SU-DHL-6 (cell line): Measurements from ENCODE around the gene SCD5.

Experiments
- H2AFZ ChIP-seq: fragments of 200-600 bp; sonication (generic); 2 replicates; pipeline ENCODE4 v1.6.1; 2014; ENCODE audit warnings: low read depth, mild to moderate bottlenecking, moderate library complexity, mixed read lengths, antibody characterized with exemption, low read length; ENCODE audit not compliant: severe bottlenecking
- H3F3A ChIP-seq: fragments of 200-600 bp; shearing (Covaris generic); 2 replicates; pipeline ENCODE4 v1.6.0; 2016; ENCODE audit warnings: antibody characterized with exemption, mild to moderate bottlenecking; ENCODE audit not compliant: insufficient read depth
- H3K27ac ChIP-seq: fragments of 200-600 bp; sonication (generic); 2 replicates; pipeline ENCODE4 v1.5.1; 2016; ENCODE audit warnings: low read depth, mild to moderate bottlenecking, low read length, moderate library complexity, mixed read lengths
- H3K27me3 ChIP-seq: fragments of 200-600 bp; sonication (generic), shearing (Covaris generic); 2 replicates; pipeline ENCODE4 v1.6.0; 2014; ENCODE audit warnings: mild to moderate bottlenecking, low read length
- H3K36me3 ChIP-seq: fragments of 200-600 bp; sonication (generic); 2 replicates; pipeline ENCODE4 v1.6.1; 2014; ENCODE audit warnings: mild to moderate bottlenecking, low read length, mixed read lengths
- H3K4me2 ChIP-seq: fragments of 300-600, 200-600 bp; shearing (Covaris generic), sonication (generic); 2 replicates; pipeline ENCODE4 v1.6.0; 2014; ENCODE audit warnings: low read length, low read depth, mild to moderate bottlenecking; ENCODE audit not compliant: poor library complexity, severe bottlenecking
- H3K4me3 ChIP-seq: fragments of 200-600 bp; sonication (generic); 2 replicates; pipeline ENCODE4 v1.5.1; 2014; ENCODE audit warnings: antibody characterized with exemption, low read length, mild to moderate bottlenecking, mixed read lengths; ENCODE audit not compliant: insufficient read depth, poor library complexity, severe bottlenecking
- H3K79me2 ChIP-seq: fragments of 200-600 bp; sonication (generic); 2 replicates; pipeline ENCODE4 v1.6.1; 2014; ENCODE audit warnings: mild to moderate bottlenecking, low read length, moderate library complexity; ENCODE audit not compliant: insufficient read depth
- H3K9ac ChIP-seq: fragments of 200-600 bp; sonication (generic); 2 replicates; pipeline ENCODE4 v1.7.0; 2014; ENCODE audit warnings: mild to moderate bottlenecking, low read length
- H3K9me2 ChIP-seq: fragments of 200-600 bp; sonication (generic); replicated peaks from 2 replicates; pipeline ENCODE4 v1.6.1; 2014; ENCODE audit warnings: low read length; ENCODE audit not compliant: insufficient read depth
- H3K9me3 ChIP-seq: fragments of 200-600 bp; sonication (generic); 2 replicates; pipeline ENCODE4 v1.6.1; 2014; ENCODE audit warnings: low read length, mixed read lengths; ENCODE audit not compliant: insufficient read depth
- H4K20me1 ChIP-seq: fragments of 200-600 bp; sonication (generic); 2 replicates; pipeline ENCODE4 v1.6.1; 2014; ENCODE audit warnings: low read depth, mild to moderate bottlenecking, antibody characterized with exemption, low read length, moderate library complexity, mixed read lengths
- CTCF ChIP-seq: fragments of 200-600 bp; sonication (generic); IDR thresholded peaks from one replicate; pipeline ENCODE4 v1.5.1; 2017; ENCODE audit warnings: antibody characterized with exemption, mild to moderate bottlenecking, low read length, moderate library complexity; ENCODE audit not compliant: insufficient read depth, poor library complexity, severe bottlenecking
- EZH2phosphoT487 ChIP-seq: fragments of 200-600 bp; sonication (generic), shearing (Covaris generic); conservative IDR thresholded peaks from 2 replicates; pipeline ENCODE4 v1.6.1; 2018; ENCODE audit warnings: mild to moderate bottlenecking, antibody characterized with exemption, low read length, moderate library complexity, mixed read lengths

The SCD5 gene

GRCh38 chr4:82756061-82756460, 42.5 kb downstream of the SCD5 start:
- Histone ChIP-seq H3K9me3 (no peaks in the 10 kb centered on the region), H3K9ac (no peak overlapping the region), H3K27ac (no peak overlapping the region), H3K9me2 (no peaks in the 10 kb centered on the region), H2AFZ (no peak overlapping the region), H3K79me2 (no peaks in the 10 kb centered on the region), H3F3A (no peaks in the 10 kb centered on the region), H3K27me3 (no peaks in the 10 kb centered on the region), H3K4me3 (no peak overlapping the region), H4K20me1 (no peaks in the 10 kb centered on the region), H3K4me2 (no peak overlapping the region), H3K36me3 (no peaks in the 10 kb centered on the region)
- no peak for TF ChIP-seq CTCF

- Histone ChIP-seq H2AFZ (no peak overlapping the region), H3K4me2 (no peak overlapping the region), H3K79me2 (no peaks in the 10 kb centered on the region), H3K9ac (no peak overlapping the region), H3K4me3 (no peak overlapping the region), H4K20me1 (no peaks in the 10 kb centered on the region), H3K9me2 (no peaks in the 10 kb centered on the region), H3F3A (no peaks in the 10 kb centered on the region), H3K36me3 (no peaks in the 10 kb centered on the region), H3K27ac (no peak overlapping the region), H3K27me3 (no peaks in the 10 kb centered on the region), H3K9me3 (no peaks in the 10 kb centered on the region)
- TF ChIP-seq EZH2phosphoT487 (no peak), CTCF (no peak)
Observed at GRCh38 chr4:82755650-82756049, 42.9 kb downstream of the SCD5 start.

- no peak overlapping the region for H3K27ac ChIP-seq
- no peak overlapping the region for H2AFZ ChIP-seq
- no peaks in the 10 kb centered on the region for H3F3A ChIP-seq
- no peaks in the 10 kb centered on the region for H3K9me3 ChIP-seq
- no peaks in the 10 kb centered on the region for H3K27me3 ChIP-seq
- no peaks in the 10 kb centered on the region for H4K20me1 ChIP-seq
- no peaks in the 10 kb centered on the region for H3K79me2 ChIP-seq
- H3K36me3 ChIP-seq: no peaks in the 10 kb centered on the region
- TF ChIP-seq EZH2phosphoT487: no peak
- no peak overlapping the region for H3K9ac ChIP-seq
- H3K4me3 ChIP-seq: no peak overlapping the region
- H3K4me2 ChIP-seq: no peak overlapping the region
- H3K9me2 ChIP-seq: no peaks in the 10 kb centered on the region
Observed at GRCh38 chr4:82754513-82755165, 44.0 kb downstream of the SCD5 start.

- no peak overlapping the region for H3K27ac ChIP-seq
- H3K4me2 ChIP-seq: no peak overlapping the region
- no peak for TF ChIP-seq CTCF
- no peak overlapping the region for H2AFZ ChIP-seq
- H3K36me3 ChIP-seq: no peaks in the 10 kb centered on the region
- H3K9ac ChIP-seq: no peak overlapping the region
- H3F3A ChIP-seq: no peaks in the 10 kb centered on the region
- H3K9me3 ChIP-seq: no peaks in the 10 kb centered on the region
- no peaks in the 10 kb centered on the region for H3K79me2 ChIP-seq
- H3K4me3 ChIP-seq: no peak overlapping the region
- no peaks in the 10 kb centered on the region for H3K9me2 ChIP-seq
- no peaks in the 10 kb centered on the region for H4K20me1 ChIP-seq
- H3K27me3 ChIP-seq: no peaks in the 10 kb centered on the region
Observed at GRCh38 chr4:82753725-82754410, 44.7 kb downstream of the SCD5 start.
